Natural killer cell (primary cell): ENCODE results near the gene SP7. TPM values are rescaled to one million over a fixed set of nuclear protein-coding genes. Genes with fewer than 3 reads are reported as not detected.

Experiments used
- ATAC-seq, 3 donors: fragments of 150-1000 bp in 2 of 3; fragments of 200-7000 bp in 1 of 3; cut with Tn5 transposase; 1 replicate in 1 of 3; 2 replicates in 2 of 3; pipeline ENCODE4 v1.10.0; 2021; ENCODE audit warnings: mild to moderate bottlenecking in 2 of 3, moderate library complexity in 2 of 3
- DNase-seq, 2 donors: peaks; one replicate each; pipeline versions ENCODE4 v3.0.0 to v3.0.0-alpha.2; 2013 to 2021; ENCODE audit warnings: mixed read lengths in 1 of 2
- H3K27ac ChIP-seq: one replicate; pipeline ENCODE4 v1.5.1; 2013; ENCODE audit warnings: mild to moderate bottlenecking, low read length
- H3K27me3 ChIP-seq: one replicate; pipeline ENCODE4 v1.6.1; 2013; ENCODE audit warnings: low read length; ENCODE audit not compliant: control insufficient read depth, insufficient read depth
- H3K36me3 ChIP-seq: one replicate; pipeline ENCODE4 v1.6.1; 2013; ENCODE audit warnings: low read length; ENCODE audit not compliant: control insufficient read depth, insufficient read depth
- H3K4me1 ChIP-seq: one replicate; pipeline ENCODE4 v1.6.1; 2013; ENCODE audit warnings: low read length; ENCODE audit not compliant: control insufficient read depth, insufficient read depth
- H3K4me3 ChIP-seq: one replicate; pipeline ENCODE4 v1.5.1; 2013; ENCODE audit warnings: low read length
- H3K9me3 ChIP-seq: one replicate; pipeline ENCODE4 v1.6.1; 2013; ENCODE audit warnings: low read length; ENCODE audit not compliant: control insufficient read depth, insufficient read depth
- H3K27ac Mint-ChIP-seq, 2 donors: one replicate each; pipeline ENCODE4 v1.8.0; 2022; ENCODE audit warnings: mild to moderate bottlenecking in 2 of 2, mixed read lengths in 2 of 2, moderate library complexity in 1 of 2
- H3K27me3 Mint-ChIP-seq, 2 donors: one replicate each; pipeline ENCODE4 v1.8.0; 2022; ENCODE audit warnings: low read depth in 2 of 2, mixed read lengths in 2 of 2
- H3K36me3 Mint-ChIP-seq: one replicate; pipeline ENCODE4 v1.8.0; 2022; ENCODE audit warnings: mixed read lengths
- H3K4me1 Mint-ChIP-seq, 2 donors: one replicate each; pipeline ENCODE4 v1.8.0; 2022; ENCODE audit warnings: mixed read lengths in 2 of 2
- H3K4me3 Mint-ChIP-seq: one replicate; pipeline ENCODE4 v1.8.0; 2022; ENCODE audit warnings: mild to moderate bottlenecking, moderate library complexity, mixed read lengths
- H3K9me3 Mint-ChIP-seq, 2 donors: one replicate each; pipeline ENCODE4 v1.8.0; 2022; ENCODE audit warnings: mixed read lengths in 2 of 2
- WGBS: methylation state at CpG from one replicate; pipeline ENCODE4 v1.1.7; 2013; ENCODE audit warnings: missing lambda C conversion rate; ENCODE audit not compliant: insufficient coverage; 5-methylcytosine and 5-hydroxymethylcytosine counted together
- intact Hi-C: fragments of 100-400 bp; cut with micrococcal nuclease; formaldehyde crosslinking; loops from one replicate; pipeline ENCODE4 v1.14.2; 2022
- total RNA-seq, 4 donors: library from RNA; stranded (reverse); fragments of 120-200 nt in 1 of 4; gene quantifications; one replicate each; pipeline versions ENCODE4 v1.2.3 to v1.2.4, GENCODE V29; 2013 to 2022
- TF ChIP-seq, protein P1 (sequence below): fragments of 200-600 bp; IDR thresholded peaks from one replicate; pipeline ENCODE4 v1.8.0; 2022; ENCODE audit warnings: antibody characterized with exemption

Gene SP7
- total RNA-seq, 3 donors from 2014 or later (not counting 1 experiment from before 2014, with no cell fraction given): 0.07 TPM; not detected in 2

DNA sequence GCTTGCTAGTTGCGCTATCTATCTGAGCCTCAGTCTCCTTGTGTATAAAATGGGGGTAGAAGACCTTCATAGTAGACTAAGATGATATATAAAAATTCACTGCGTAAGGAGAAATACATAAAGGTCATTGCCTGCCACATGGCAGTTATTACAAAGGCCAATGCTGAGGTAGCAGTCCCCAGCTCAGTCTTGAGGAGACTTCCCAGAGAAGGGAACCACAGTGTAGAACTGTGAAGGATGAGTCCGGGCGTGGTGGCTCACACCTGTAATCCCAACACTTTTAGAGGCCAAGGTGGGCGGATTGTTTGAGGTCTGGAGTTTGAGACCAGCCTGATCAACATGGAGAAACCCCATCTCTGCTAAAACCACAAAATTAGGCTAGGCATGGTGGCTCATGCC, 17.1 kb upstream of the SP7 start:
- Mint-ChIP-seq H3K27me3 (no peaks in the 10 kb centered on the region), H3K27ac (peak overlapping the region in 1 of 2 donors; percentile 68), H3K36me3 (no peaks in the 10 kb centered on the region), H3K4me1 (peaks cover 7 to 8% of the 10 kb centered on the region in 2 donors), H3K9me3 (no peaks in the 10 kb centered on the region), H3K4me3 (no peak overlapping the region)
- no peak for ATAC-seq
- TF ChIP-seq, protein P1, sequence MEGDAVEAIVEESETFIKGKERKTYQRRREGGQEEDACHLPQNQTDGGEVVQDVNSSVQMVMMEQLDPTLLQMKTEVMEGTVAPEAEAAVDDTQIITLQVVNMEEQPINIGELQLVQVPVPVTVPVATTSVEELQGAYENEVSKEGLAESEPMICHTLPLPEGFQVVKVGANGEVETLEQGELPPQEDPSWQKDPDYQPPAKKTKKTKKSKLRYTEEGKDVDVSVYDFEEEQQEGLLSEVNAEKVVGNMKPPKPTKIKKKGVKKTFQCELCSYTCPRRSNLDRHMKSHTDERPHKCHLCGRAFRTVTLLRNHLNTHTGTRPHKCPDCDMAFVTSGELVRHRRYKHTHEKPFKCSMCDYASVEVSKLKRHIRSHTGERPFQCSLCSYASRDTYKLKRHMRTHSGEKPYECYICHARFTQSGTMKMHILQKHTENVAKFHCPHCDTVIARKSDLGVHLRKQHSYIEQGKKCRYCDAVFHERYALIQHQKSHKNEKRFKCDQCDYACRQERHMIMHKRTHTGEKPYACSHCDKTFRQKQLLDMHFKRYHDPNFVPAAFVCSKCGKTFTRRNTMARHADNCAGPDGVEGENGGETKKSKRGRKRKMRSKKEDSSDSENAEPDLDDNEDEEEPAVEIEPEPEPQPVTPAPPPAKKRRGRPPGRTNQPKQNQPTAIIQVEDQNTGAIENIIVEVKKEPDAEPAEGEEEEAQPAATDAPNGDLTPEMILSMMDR: no peak
- DNase-seq: no peak
- intact Hi-C loops: no loop called here
- Histone ChIP-seq H3K9me3 (no peaks in the 10 kb centered on the region), H3K27ac (no peak overlapping the region), H3K4me3 (no peak overlapping the region), H3K27me3 (no peaks in the 10 kb centered on the region), H3K36me3 (no peaks in the 10 kb centered on the region), H3K4me1 (peaks cover 2% of the 10 kb centered on the region)
- WGBS: 92% methylated on average over 3 of the region's 5 CpGs

DNA sequence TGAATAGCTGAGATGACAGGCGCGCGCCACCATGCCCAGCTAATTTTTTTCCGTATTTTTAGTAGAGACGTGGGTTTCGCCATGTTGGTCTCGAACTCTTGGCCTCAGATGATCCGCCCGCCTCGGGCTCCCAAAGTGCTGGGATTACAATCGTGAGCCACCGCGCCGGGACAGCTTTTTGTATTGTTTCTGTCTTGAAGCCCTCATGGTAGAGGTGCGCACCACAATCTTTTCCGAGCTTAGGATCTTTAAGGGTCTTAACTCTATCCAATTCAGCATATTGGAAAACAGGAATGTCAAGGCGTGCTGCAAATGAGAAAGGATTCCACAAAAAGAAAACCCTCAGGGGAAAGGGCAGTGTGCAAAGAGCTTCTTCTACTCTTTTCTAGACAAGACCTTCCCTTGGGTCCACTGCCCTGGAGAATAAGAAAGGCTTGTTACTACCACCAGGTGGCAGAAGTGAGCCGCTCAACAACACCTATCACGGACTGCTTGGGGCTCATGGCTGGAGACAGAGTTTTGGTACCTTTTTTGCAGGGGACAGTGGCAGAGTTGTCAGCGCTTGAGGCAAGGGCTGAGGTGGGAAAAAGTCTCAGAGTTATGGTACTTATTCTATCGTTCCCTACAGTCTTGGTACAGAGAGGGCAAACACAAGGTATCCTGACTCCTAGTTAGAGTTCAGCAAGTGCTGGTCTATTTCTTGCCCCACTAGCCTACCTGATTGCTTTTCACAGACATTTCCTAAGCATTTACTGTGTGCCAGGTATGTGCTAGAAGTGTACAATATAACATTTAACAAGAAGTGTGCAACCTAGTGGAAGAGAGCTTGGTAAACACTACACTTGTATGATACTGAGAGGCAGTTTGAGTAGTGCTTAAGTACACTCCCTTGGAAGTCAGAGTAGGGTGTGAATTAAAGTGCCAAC, 16.4 kb upstream of the SP7 start:
- intact Hi-C loops: loop anchor here (1.0 kb wide), 3 partner anchors 30 to 156 kb away; no protein-coding TSS in a partner anchor
- H3K4me3 ChIP-seq: no peak overlapping the region
- TF ChIP-seq, protein P1: peak; percentile 72
- no peaks in the 10 kb centered on the region for H3K9me3 ChIP-seq
- Mint-ChIP-seq H3K27ac (peak overlapping the region in 1 of 2 donors; percentile 68), H3K36me3 (no peaks in the 10 kb centered on the region), H3K27me3 (no peaks in the 10 kb centered on the region), H3K4me1 (peaks cover 7 to 8% of the 10 kb centered on the region in 2 donors), H3K4me3 (no peak overlapping the region), H3K9me3 (no peaks in the 10 kb centered on the region)
- no peaks in the 10 kb centered on the region for H3K36me3 ChIP-seq
- H3K4me1 ChIP-seq: peaks cover 2% of the 10 kb centered on the region
- 69% methylated on average over 19 of the region's 21 CpGs for WGBS
- H3K27ac ChIP-seq: no peak overlapping the region
- ATAC-seq: peak; percentile 98 to 100 (median 99)
- no peaks in the 10 kb centered on the region for H3K27me3 ChIP-seq
- peak; percentile 79 to 96 for DNase-seq

DNA sequence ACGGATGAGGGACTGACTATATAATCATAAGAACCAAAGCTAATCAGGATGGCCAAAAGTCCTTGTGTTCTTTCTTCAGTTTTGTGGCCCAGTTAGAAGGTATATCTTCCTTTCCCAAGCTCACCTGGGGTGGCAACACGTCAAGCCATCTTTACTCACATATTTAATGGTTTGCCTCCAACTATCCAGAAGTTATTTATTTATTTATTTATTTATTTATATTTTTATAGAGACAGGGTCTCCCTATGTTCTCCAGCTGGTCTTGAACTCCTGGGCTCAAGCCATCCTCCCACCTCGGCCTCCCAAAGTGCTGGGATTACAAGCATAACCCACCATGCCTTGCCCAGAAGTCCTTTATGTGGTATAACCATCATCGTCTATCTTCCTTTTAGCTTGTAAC, 11.8 kb upstream of the SP7 start:
- no peaks in the 10 kb centered on the region for H3K27me3 Mint-ChIP-seq
- no peaks in the 10 kb centered on the region for H3K36me3 Mint-ChIP-seq
- no peak overlapping the region for H3K4me3 Mint-ChIP-seq
- H3K27ac Mint-ChIP-seq: no peak overlapping the region
- Histone ChIP-seq H3K27me3 (no peaks in the 10 kb centered on the region), H3K4me1 (peaks cover 16% of the 10 kb centered on the region), H3K27ac (no peak overlapping the region), H3K9me3 (no peaks in the 10 kb centered on the region), H3K4me3 (no peak overlapping the region), H3K36me3 (no peaks in the 10 kb centered on the region)
- ATAC-seq (no peak), DNase-seq (no peak)
- peaks cover 18 to 25% of the 10 kb centered on the region in 2 donors for H3K4me1 Mint-ChIP-seq
- TF ChIP-seq, protein P1: no peak
- intact Hi-C loops: loop anchor here (10.0 kb wide), 1 partner anchor 283 kb away; no protein-coding TSS in a partner anchor
- 90% methylated on average over 3 of the region's 4 CpGs for WGBS
- no peaks in the 10 kb centered on the region for H3K9me3 Mint-ChIP-seq
